ENCODE data around the gene DIDO1.
"Not testable (repeated sequence)": the region's sequence is repeated elsewhere in the genome, so short reads cannot be mapped to it uniquely, and the experiment has no call there.

Gene DIDO1

GRCh38 chr20:62858058-62858830 is 68.1 kb downstream of the DIDO1 start:
- no peak overlapping the region for H3K4me3 ChIP-seq (ENCODE audit: low read depth, low read length)
- DNase-seq (ENCODE audit: low read depth): no peak
- TF ChIP-seq, protein P1, sequence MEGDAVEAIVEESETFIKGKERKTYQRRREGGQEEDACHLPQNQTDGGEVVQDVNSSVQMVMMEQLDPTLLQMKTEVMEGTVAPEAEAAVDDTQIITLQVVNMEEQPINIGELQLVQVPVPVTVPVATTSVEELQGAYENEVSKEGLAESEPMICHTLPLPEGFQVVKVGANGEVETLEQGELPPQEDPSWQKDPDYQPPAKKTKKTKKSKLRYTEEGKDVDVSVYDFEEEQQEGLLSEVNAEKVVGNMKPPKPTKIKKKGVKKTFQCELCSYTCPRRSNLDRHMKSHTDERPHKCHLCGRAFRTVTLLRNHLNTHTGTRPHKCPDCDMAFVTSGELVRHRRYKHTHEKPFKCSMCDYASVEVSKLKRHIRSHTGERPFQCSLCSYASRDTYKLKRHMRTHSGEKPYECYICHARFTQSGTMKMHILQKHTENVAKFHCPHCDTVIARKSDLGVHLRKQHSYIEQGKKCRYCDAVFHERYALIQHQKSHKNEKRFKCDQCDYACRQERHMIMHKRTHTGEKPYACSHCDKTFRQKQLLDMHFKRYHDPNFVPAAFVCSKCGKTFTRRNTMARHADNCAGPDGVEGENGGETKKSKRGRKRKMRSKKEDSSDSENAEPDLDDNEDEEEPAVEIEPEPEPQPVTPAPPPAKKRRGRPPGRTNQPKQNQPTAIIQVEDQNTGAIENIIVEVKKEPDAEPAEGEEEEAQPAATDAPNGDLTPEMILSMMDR (IDR thresholded peaks at IDR 0.05; ENCODE audit: low read depth, low read length, missing control alignments): no peak

DNA sequence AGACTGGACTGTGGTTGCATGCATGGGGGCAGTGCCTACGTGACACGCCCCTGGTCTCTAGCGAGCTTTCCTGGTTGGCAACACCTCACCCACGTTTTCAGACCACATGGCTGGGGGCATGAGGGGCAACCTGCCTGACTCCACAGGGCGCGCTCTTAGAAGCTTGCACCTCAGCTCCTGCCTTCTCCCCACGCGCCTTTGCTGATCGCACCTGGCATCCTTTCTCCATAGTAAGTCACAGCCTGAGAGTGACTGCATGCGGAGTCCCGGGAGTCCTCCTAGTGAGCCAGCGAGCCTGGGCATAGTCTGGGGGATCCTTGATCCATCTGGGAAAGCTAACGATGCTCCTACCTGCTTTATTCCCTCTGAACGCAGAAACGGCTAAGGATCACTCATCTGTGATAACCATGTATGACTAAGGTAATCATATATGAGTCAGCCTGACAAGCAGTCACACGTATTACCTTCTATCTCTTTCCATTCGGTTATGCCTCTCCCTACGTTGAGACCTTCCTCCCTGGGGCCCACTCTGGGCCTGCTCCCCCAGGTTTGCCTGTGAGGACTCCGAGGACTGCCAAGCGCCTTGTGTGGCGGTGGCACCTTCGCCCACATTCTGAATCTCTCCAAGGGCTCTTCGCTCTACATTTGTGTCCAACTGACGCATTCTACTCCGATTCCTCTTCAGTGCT is 69.2 kb downstream of the DIDO1 start:
- H3K4me3 ChIP-seq (ENCODE audit: low read depth, low read length): no peak overlapping the region
- TF ChIP-seq, protein P1 (IDR thresholded peaks at IDR 0.05; ENCODE audit: low read depth, low read length, missing control alignments): no peak
- no peak for DNase-seq (ENCODE audit: low read depth)

- H3K4me3 ChIP-seq (ENCODE audit: low read depth, low read length): no peak overlapping the region
- TF ChIP-seq, protein P1 (IDR thresholded peaks at IDR 0.05; ENCODE audit: low read depth, low read length, missing control alignments): no peak
- no peak for DNase-seq (ENCODE audit: low read depth)
These were observed 71.2 kb downstream of the DIDO1 start for GRCh38 chr20:62855120-62855519.

DNA sequence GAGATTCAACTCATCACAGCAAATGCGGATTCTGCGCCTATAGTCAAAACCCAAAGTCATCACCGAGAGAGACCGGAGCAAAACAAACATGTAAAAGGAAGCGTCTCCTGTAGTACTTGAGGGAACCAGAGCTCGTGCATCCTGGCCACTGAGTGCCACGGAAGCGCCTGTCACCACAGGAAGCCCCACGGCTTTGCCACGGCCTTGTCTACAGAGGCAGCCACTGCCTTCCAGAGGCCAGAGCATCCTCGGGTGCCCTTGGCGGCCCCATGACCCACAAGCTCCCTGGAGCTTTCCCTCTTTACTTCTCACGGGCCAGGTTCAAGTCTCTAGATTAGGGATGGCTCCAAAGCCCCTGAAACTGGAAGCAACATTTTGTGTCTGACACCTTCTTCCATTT is 72.2 kb downstream of the DIDO1 start:
- TF ChIP-seq, protein P1 (IDR thresholded peaks at IDR 0.05; ENCODE audit: low read depth, low read length, missing control alignments): no peak
- H3K4me3 ChIP-seq (ENCODE audit: low read depth, low read length): no peak overlapping the region
- DNase-seq (ENCODE audit: low read depth): no peak

DNA sequence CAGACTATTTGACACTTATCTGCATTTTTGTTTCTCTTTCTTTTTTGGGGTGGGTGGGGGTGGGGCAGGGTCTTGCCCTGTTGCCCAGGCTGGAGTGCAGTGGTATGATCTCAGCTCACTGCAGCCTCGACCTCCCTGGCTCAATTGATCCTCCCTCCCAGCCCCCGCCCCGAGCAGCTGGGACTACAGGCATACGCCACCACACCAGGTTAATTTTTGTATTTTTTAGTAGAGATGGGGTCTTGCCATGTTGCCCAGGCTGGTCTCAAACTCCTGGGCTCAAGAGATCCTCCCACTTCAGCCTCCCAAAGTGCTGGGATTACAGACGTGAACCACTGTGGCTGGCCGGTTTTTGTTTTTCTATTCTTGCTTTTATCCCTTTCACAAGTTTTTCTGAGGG is 73.0 kb downstream of the DIDO1 start:
- DNase-seq (ENCODE audit: low read depth); H3K4me3 ChIP-seq (ENCODE audit: low read depth, low read length): not testable (repeated sequence)

DNA sequence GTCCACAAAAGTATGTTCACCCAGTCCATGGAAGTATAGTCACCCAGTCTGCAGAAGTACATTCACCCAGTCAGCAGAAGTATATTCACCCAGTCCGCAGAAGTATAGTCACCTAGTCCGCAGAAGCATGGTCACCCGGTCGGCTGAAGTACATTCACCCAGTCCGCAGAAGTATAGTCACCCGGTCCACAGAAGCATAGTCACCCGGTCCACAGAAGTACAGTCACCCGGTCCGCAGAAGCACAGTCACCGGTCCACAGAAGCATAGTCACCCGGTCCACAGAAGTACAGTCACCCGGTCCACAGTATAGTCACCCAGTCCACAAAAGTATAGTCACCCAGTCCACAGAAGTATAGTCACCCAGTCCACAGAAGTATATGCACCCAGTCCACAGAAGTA is 73.5 kb downstream of the DIDO1 start:
- H3K4me3 ChIP-seq (ENCODE audit: low read depth, low read length): no peak overlapping the region
- no peak for DNase-seq (ENCODE audit: low read depth)
- TF ChIP-seq, protein P1 (IDR thresholded peaks at IDR 0.05; ENCODE audit: low read depth, low read length, missing control alignments): no peak

GRCh38 chr20:62852196-62852595 is 74.1 kb downstream of the DIDO1 start:
- no peak overlapping the region for H3K4me3 ChIP-seq (ENCODE audit: low read depth, low read length)
- TF ChIP-seq, protein P1 (IDR thresholded peaks at IDR 0.05; ENCODE audit: low read depth, low read length, missing control alignments): no peak
- no peak for DNase-seq (ENCODE audit: low read depth)
